Testis (tissue), 3 donors: ENCODE data around the gene ZBTB43. TPM values are rescaled to one million over a fixed set of nuclear protein-coding genes. Genes with fewer than 3 reads are reported as not detected.

Source experiments
- DNase-seq: peaks from one replicate; pipeline ENCODE4 v3.0.0-alpha.2; 2019
- H3K27ac ChIP-seq, 2 donors: fragments of 200-600 bp; sonication (generic); one replicate each; pipeline ENCODE4 v1.5.1; 2019
- H3K27me3 ChIP-seq: fragments of 200-600 bp; sonication (generic); one replicate; pipeline ENCODE4 v1.5.1; 2019
- H3K36me3 ChIP-seq: fragments of 200-600 bp; sonication (generic); one replicate; pipeline ENCODE4 v1.5.1; 2017; ENCODE audit warnings: low read depth; ENCODE audit errors: missing control alignments
- H3K4me1 ChIP-seq: fragments of 200-600 bp; sonication (generic); one replicate; pipeline ENCODE4 v1.5.1; 2019
- H3K4me3 ChIP-seq, 2 donors: fragments of 200-600 bp; sonication (generic); one replicate each; pipeline ENCODE4 v1.5.1; 2017 to 2019
- H3K9me3 ChIP-seq: fragments of 200-600 bp; sonication (generic); one replicate; pipeline ENCODE4 v1.5.1; 2017
- CTCF ChIP-seq, 3 experiments: fragments of 450-650 bp in 2 of 3; fragments of 200-600 bp in 1 of 3; sonication (generic) in 1 of 3; IDR thresholded peaks; one replicate each; pipeline ENCODE4 v1.5.1; 2016 to 2019; ENCODE audit warnings: antibody characterized with exemption in 3 of 3, mild to moderate bottlenecking in 2 of 3, moderate library complexity in 1 of 3
- POLR2A ChIP-seq: fragments of 450-650 bp; IDR thresholded peaks from one replicate; pipeline ENCODE4 v1.6.1; 2017; ENCODE audit warnings: antibody characterized with exemption, mild to moderate bottlenecking, moderate library complexity
- WGBS, 2 donors: methylation state at CpG; one replicate each; pipeline ENCODE4 v1.1.5; 2018; 5-methylcytosine and 5-hydroxymethylcytosine counted together
- intact Hi-C: fragments of 100-400 bp; cut with DNase I; formaldehyde crosslinking; loops from one replicate; pipeline ENCODE4 v1.15.1; 2023; ENCODE audit warnings: low total_unique reads
- polyA plus RNA-seq: library from polyadenylated mRNA; stranded (reverse); fragments of 350-450 nt; fragmentation: Illumina TruSeq; extraction: RNeasy Lipid Tissue Mini Kit (QIAGEN cat#74804); gene quantifications from one replicate; pipeline ENCODE4 v1.2.3, GENCODE V29; 2014; ENCODE audit warnings: low read depth, low replicate concordance; ENCODE audit not compliant: insufficient read depth
- total RNA-seq, 2 donors: library from RNA; depleted of rRNA; stranded (reverse); fragments of >200 nt; gene quantifications; one replicate each; pipeline ENCODE4 v1.2.3, GENCODE V29; 2016

Gene ZBTB43
- total and polyA plus RNA-seq, 3 donors from 2014 or later, result 32.7 to 40.6 (median 40.3) TPM

- intact Hi-C loops, result no loop called here
- Histone ChIP-seq H3K36me3 (no peaks in the 10 kb centered on the region), H3K9me3 (no peaks in the 10 kb centered on the region), H3K27ac (no peak overlapping the region), H3K27me3 (no peaks in the 10 kb centered on the region), H3K4me1 (no peaks in the 10 kb centered on the region), H3K4me3 (no peak overlapping the region)
- no peak for TF ChIP-seq CTCF (IDR thresholded peaks at IDR 0.05)
- TF ChIP-seq POLR2A, result no peak
- 63 to 74% methylated on average over 4 of the region's 4 CpGs for WGBS, 2 donors
- no peak for DNase-seq
These were observed 71.1 kb downstream of the ZBTB43 start for GRCh38 chr9:126875756-126876510.

GRCh38 chr9:126876531-126876930 is 71.7 kb downstream of the ZBTB43 start:
- 75 to 81% methylated on average over 4 of the region's 4 CpGs for WGBS, 2 donors
- H3K9me3 ChIP-seq, result no peaks in the 10 kb centered on the region
- H3K27me3 ChIP-seq, result no peaks in the 10 kb centered on the region
- no peak overlapping the region for H3K4me3 ChIP-seq
- TF ChIP-seq CTCF (IDR thresholded peaks at IDR 0.05) (no peak), POLR2A (no peak)
- intact Hi-C loops, result no loop called here
- DNase-seq, result no peak
- H3K36me3 ChIP-seq, result no peaks in the 10 kb centered on the region
- no peak overlapping the region for H3K27ac ChIP-seq
- no peaks in the 10 kb centered on the region for H3K4me1 ChIP-seq

- WGBS, 2 donors, result 88 to 94% methylated on average over 9 of the region's 9 CpGs
- intact Hi-C loops, result no loop called here
These were observed 72.6 kb downstream of the ZBTB43 start for GRCh38 chr9:126877418-126877817.

GRCh38 chr9:126879288-126879687 is 74.4 kb downstream of the ZBTB43 start:
- Histone ChIP-seq H3K27ac (no peak overlapping the region), H3K4me1 (no peaks in the 10 kb centered on the region), H3K27me3 (no peaks in the 10 kb centered on the region), H3K36me3 (no peaks in the 10 kb centered on the region), H3K9me3 (no peaks in the 10 kb centered on the region), H3K4me3 (no peak overlapping the region)
- TF ChIP-seq CTCF (IDR thresholded peaks at IDR 0.05) (no peak), POLR2A (no peak)
- no peak for DNase-seq
- WGBS, 2 donors, result 84 to 87% methylated on average over 9 of the region's 9 CpGs
- intact Hi-C loops, result no loop called here

More at GRCh38 chr9:126877418-126877817, 72.6 kb downstream of the ZBTB43 start:
- H3K27ac ChIP-seq, result no peak overlapping the region
- no peaks in the 10 kb centered on the region for H3K36me3 ChIP-seq
- no peak for TF ChIP-seq POLR2A
- no peak for TF ChIP-seq CTCF (IDR thresholded peaks at IDR 0.05)
- DNase-seq, result no peak
- no peaks in the 10 kb centered on the region for H3K9me3 ChIP-seq
- H3K4me3 ChIP-seq, result no peak overlapping the region
- H3K4me1 ChIP-seq, result no peaks in the 10 kb centered on the region
- H3K27me3 ChIP-seq, result no peaks in the 10 kb centered on the region
